Erythroblast (primary cell): Measurements from ENCODE around the gene RANGRF.

ENCODE experiments used
- GATA1 ChIP-seq: IDR thresholded peaks from 2 replicates; pipeline ENCODE4 v1.6.1; 2011; ENCODE audit warnings: low read depth, mild to moderate bottlenecking, control low read depth, low read length, moderate library complexity
- POLR2A ChIP-seq: IDR thresholded peaks from 2 replicates; pipeline ENCODE4 v1.6.1; 2011; ENCODE audit warnings: mild to moderate bottlenecking, low read length

- TF ChIP-seq POLR2A (no peak), GATA1 (no peak)
Observed at GRCh38 chr17:8333281-8333680, 44.8 kb downstream of the RANGRF start.
